ENCODE results near the gene ANKHD1. TPM values are rescaled to one million over a fixed set of nuclear protein-coding genes. Genes with fewer than 3 reads are reported as not detected.

ANKHD1 gene
- total and polyA plus RNA-seq, 12 donors = 26.6 to 77.9 (median 67.5) TPM

- ATAC-seq (no peak), DNase-seq (no peak)
- 90 to 100% methylated on average over 3 of the region's 3 CpGs for WGBS, 2 donors
- no peak overlapping the region for H3K27ac ChIP-seq
- no peaks in the 10 kb centered on the region for H3K9me3 ChIP-seq
- H3K4me1 ChIP-seq = peaks cover 0 to 8% (median 6%) of the 10 kb centered on the region in 9 donors
- H3K36me3 ChIP-seq = no peaks in the 10 kb centered on the region
- no peaks in the 10 kb centered on the region for H3K27me3 ChIP-seq
- no peak overlapping the region for H3K4me3 ChIP-seq
- intact Hi-C loops (cut with DNase I) = loop anchor here in 6 of 10 donors (5.0 to 10.0 kb wide), 6 partner anchors 190 to 370 kb away; partner anchors contain the start of genes CD14 (in 2 of the 6), TMCO6 (in 2 of the 6), CYSTM1 (in 1 of the 6) and IK (in 1 of the 6)
- no peak for TF ChIP-seq CTCF (IDR thresholded peaks at IDR 0.05)
Observed at GRCh38 chr5:140364472-140364765, 37.2 kb upstream of the ANKHD1 start.

DNA sequence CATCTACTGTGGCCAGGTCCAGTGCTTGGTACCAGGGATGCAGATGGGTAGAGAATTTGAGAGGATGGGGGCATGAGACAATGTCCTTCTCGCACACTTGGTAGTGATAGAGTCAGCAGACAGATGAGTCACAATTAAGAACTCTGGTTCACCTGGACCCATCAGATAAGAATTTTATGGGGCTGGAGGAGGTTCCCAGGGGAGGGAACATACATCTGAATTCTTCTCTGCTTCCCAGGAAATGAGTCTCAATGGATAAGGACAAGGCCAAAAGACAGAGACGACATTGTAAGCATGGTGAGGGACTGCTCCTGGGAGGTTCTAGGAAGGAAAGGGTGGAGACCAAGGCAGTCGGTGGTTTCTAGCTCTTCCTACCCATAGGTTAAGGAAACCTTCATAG, 36.4 kb upstream of the ANKHD1 start:
- WGBS, 2 donors = 62 to 66% methylated on average over 3 of the region's 3 CpGs
- no peaks in the 10 kb centered on the region for H3K36me3 ChIP-seq
- H3K27ac ChIP-seq = no peak overlapping the region
- H3K4me3 ChIP-seq = no peak overlapping the region
- no peak for ATAC-seq
- no peaks in the 10 kb centered on the region for H3K9me3 ChIP-seq
- intact Hi-C loops (cut with DNase I) = loop anchor here in 5 of 10 donors (10.0 kb wide), 5 partner anchors 190 to 370 kb away; partner anchors contain the start of genes CD14 (in 2 of the 5), TMCO6 (in 2 of the 5), CYSTM1 (in 1 of the 5) and IK (in 1 of the 5)
- no peaks in the 10 kb centered on the region for H3K27me3 ChIP-seq
- DNase-seq = no peak
- no peak for TF ChIP-seq CTCF (IDR thresholded peaks at IDR 0.05)
- peaks cover 0 to 8% (median 6%) of the 10 kb centered on the region in 9 donors for H3K4me1 ChIP-seq

DNA sequence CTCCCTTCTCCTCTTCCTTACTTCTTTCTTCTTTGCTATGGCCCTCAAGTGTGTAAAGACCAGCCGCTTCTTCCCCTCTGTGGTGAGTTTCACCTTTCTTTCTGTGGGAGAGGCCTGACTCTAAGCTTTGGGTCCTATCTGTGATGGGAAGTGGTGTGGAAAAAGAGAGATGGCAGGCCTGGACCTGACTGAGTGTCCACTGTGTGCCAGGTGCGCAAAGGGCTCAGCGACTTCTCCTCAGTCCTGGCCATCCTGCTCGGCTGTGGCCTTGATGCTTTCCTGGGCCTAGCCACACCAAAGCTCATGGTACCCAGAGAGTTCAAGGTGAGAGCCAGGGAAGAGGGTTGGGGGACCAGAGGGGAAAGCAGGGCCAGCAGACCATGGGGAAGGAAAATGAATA, 35.7 kb upstream of the ANKHD1 start:
- Histone ChIP-seq H3K36me3 (no peaks in the 10 kb centered on the region), H3K9me3 (no peaks in the 10 kb centered on the region), H3K27me3 (no peaks in the 10 kb centered on the region), H3K4me3 (no peak overlapping the region), H3K27ac (no peak overlapping the region), H3K4me1 (peaks cover 0 to 8% (median 6%) of the 10 kb centered on the region in 9 donors)
- TF ChIP-seq CTCF (IDR thresholded peaks at IDR 0.05) = no peak
- WGBS, 2 donors = 94 to 96% methylated on average over 4 of the region's 4 CpGs
- no peak for ATAC-seq
- DNase-seq = no peak
- intact Hi-C loops (cut with DNase I) = loop anchor here in 5 of 10 donors (10.0 kb wide), 5 partner anchors 191 to 369 kb away; partner anchors contain the start of genes CD14 (in 2 of the 5), TMCO6 (in 2 of the 5), CYSTM1 (in 1 of the 5) and IK (in 1 of the 5)

DNA sequence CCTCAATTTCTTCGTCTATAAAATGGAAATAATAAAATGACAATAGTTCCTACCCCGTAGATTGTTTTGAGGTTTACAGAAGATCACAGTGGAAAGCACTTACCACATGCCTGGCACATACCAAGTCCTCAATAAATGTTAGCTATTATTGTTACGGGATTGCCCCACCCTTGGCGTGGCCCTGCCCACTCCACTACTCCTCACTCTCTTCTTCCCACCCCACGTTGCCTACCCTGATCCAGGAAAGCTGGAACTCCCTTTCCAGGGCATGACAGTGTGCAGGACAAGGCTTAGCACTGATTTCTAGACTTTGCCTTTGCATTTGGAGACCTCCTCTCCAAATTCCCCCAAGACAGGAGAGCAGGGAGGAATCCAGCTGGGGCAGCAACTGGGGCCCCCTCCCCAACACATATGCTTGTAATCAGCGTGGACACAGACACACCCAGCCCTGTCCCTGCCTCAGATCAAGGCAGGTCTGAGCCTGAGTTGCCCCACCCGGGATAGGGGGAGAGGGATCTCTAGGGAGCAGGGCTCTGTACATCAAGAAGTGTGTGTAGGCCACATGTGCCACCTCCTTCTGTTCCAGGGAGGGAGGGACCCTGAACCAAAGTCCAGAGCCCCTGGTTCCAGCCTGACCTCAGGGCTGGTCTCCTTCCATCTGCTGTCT, 34.9 kb upstream of the ANKHD1 start:
- intact Hi-C loops (cut with DNase I) = loop anchor here in 5 of 10 donors (10.0 kb wide), 5 partner anchors 192 to 368 kb away; partner anchors contain the start of genes CD14 (in 2 of the 5), TMCO6 (in 2 of the 5), CYSTM1 (in 1 of the 5) and IK (in 1 of the 5)
- DNase-seq (no peak), ATAC-seq (no peak)
- Histone ChIP-seq H3K36me3 (no peaks in the 10 kb centered on the region), H3K4me3 (no peak overlapping the region), H3K9me3 (no peaks in the 10 kb centered on the region), H3K27me3 (no peaks in the 10 kb centered on the region), H3K27ac (no peak overlapping the region), H3K4me1 (peaks cover 0 to 8% (median 6%) of the 10 kb centered on the region in 9 donors)
- 80 to 85% methylated on average over 7 of the region's 7 CpGs for WGBS, 2 donors
- TF ChIP-seq CTCF (IDR thresholded peaks at IDR 0.05) = no peak
